ENCODE measurements around the gene ADAMTS14. TPM values are rescaled to one million over a fixed set of nuclear protein-coding genes. Genes with fewer than 3 reads are reported as not detected.
"Not testable (repeated sequence)": the region's sequence is repeated elsewhere in the genome, so short reads cannot be mapped to it uniquely, and the experiment has no call there.

Gene ADAMTS14
- total RNA-seq, 1 experiment from 2014 or later, result 0.91 TPM

- H3K4me3 ChIP-seq (ENCODE audit: low read length), result no peak overlapping the region
- ChIA-PET POLR2A (ENCODE audit: unreplicated experiment) (no interaction called here), CTCF (no interaction called here)
- no peak for DNase-seq
- no peaks in the 10 kb centered on the region for H3K27me3 ChIP-seq (ENCODE audit: low read length)
- H3K9ac ChIP-seq (ENCODE audit: low read length), result no peak overlapping the region
- no peak overlapping the region for H3K27ac ChIP-seq (ENCODE audit: low read length)
- TF ChIP-seq EZH2phosphoT487 (IDR thresholded peaks at IDR 0.05; ENCODE audit: borderline replicate concordance, low read length) (no peak), EZH2 (IDR thresholded peaks at IDR 0.05; ENCODE audit: low read length, unreplicated experiment) (no peak), CTCF (conservative IDR thresholded peaks at IDR 0.05; ENCODE audit: low read depth, low read length) (no peak)
- no peaks in the 10 kb centered on the region for H3K79me2 ChIP-seq (ENCODE audit: low read length)
- no peaks in the 10 kb centered on the region for H3K36me3 ChIP-seq (ENCODE audit: low read depth, low read length)
- H3K4me2 ChIP-seq (ENCODE audit: low read length), result no peak overlapping the region
- H2AFZ ChIP-seq (ENCODE audit: low read length), result no peak overlapping the region
- no peaks in the 10 kb centered on the region for H3K9me2 ChIP-seq (replicated peaks; ENCODE audit: low read length)
- H4K20me1 ChIP-seq (ENCODE audit: low read length), result no peaks in the 10 kb centered on the region
- peaks cover 37% of the 10 kb centered on the region for H3K4me1 ChIP-seq (ENCODE audit: insufficient read depth, low read length)
- H3K9me3 ChIP-seq (ENCODE audit: low read length), result peaks cover 10% of the 10 kb centered on the region
- intact Hi-C loops (cut with micrococcal nuclease), result no loop called here
- ATAC-seq, result no peak
- peaks cover 3% of the 10 kb centered on the region for H3F3A ChIP-seq (ENCODE audit: low read length, unreplicated experiment)
- BruUV-seq (replicated peaks), result no TSS peak
Observed at GRCh38 chr10:70662362-70663220, 9.7 kb upstream of the ADAMTS14 start.

DNA sequence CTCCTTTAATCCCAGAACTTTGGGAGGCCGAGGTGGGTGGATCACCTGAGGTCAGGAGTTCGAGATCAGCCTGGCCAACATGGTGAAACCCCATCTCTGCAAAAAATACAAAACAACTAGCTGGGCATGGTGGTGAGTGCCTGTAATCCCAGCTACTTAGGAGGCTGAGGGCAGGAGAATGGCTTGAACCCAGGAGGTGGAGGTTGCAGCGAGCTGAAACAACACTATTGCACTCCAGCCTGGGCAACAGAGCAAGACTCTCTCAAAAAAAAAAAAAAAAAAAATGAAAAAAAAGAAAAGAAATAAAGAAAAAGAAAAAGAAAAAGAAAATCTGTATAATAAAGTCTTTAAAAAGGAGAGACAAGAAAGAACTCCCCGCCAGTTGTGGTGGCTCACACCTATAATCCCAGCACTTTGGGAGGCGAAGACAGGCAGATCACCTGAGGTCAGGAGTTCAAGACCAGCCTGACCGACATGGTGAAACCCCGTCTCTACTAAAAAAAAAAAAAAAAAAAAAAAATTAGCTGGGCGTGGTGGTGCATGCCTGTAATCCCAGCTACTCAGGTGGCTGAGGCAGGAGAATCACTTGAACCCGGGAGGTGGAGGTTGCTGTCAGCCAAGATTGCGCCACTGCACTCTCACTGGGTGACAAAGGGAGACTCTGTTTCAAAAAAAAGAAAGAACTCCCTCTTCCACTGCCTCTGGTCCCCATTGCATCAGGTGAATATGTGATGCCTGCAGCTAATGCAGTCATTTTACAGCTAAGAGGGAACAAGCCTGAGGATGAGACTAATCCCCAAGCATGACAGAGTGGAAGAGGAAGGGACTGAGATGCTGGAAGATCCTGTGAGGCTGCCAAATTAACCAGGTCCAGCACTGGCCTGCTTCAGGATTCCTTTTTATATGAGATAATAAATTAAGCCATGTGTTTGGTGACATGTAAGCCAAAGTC is 8.6 kb upstream of the ADAMTS14 start:
- CTCF ChIA-PET; intact Hi-C loops (cut with micrococcal nuclease); H2AFZ ChIP-seq (ENCODE audit: low read length); POLR2A ChIA-PET (ENCODE audit: unreplicated experiment); H3K9me3 ChIP-seq (ENCODE audit: low read length); H3K9me2 ChIP-seq (replicated peaks; ENCODE audit: low read length); H3K9ac ChIP-seq (ENCODE audit: low read length); H3K4me3 ChIP-seq (ENCODE audit: low read length); H3K36me3 ChIP-seq (ENCODE audit: low read depth, low read length); H3K79me2 ChIP-seq (ENCODE audit: low read length); BruUV-seq (replicated peaks); H3K27me3 ChIP-seq (ENCODE audit: low read length); H4K20me1 ChIP-seq (ENCODE audit: low read length); ATAC-seq; H3F3A ChIP-seq (ENCODE audit: low read length, unreplicated experiment): not testable (repeated sequence)
- peak overlapping the region; percentile 16 for H3K27ac ChIP-seq (ENCODE audit: low read length)
- peak; percentile 50 for DNase-seq
- peak overlapping the region; percentile 30 for H3K4me2 ChIP-seq (ENCODE audit: low read length)
- peaks cover 36% of the 10 kb centered on the region for H3K4me1 ChIP-seq (ENCODE audit: insufficient read depth, low read length)

GRCh38 chr10:70664702-70665195 is 7.6 kb upstream of the ADAMTS14 start:
- H3K9me2 ChIP-seq (replicated peaks; ENCODE audit: low read length), result no peaks in the 10 kb centered on the region
- H3K79me2 ChIP-seq (ENCODE audit: low read length), result no peaks in the 10 kb centered on the region
- POLR2A ChIA-PET (ENCODE audit: unreplicated experiment), result no interaction called here
- no peaks in the 10 kb centered on the region for H3K36me3 ChIP-seq (ENCODE audit: low read depth, low read length)
- H3F3A ChIP-seq (ENCODE audit: low read length, unreplicated experiment), result no peaks in the 10 kb centered on the region
- no TSS peak for BruUV-seq (replicated peaks)
- H3K4me2 ChIP-seq (ENCODE audit: low read length), result peak overlapping the region; percentile 30
- no peaks in the 10 kb centered on the region for H4K20me1 ChIP-seq (ENCODE audit: low read length)
- intact Hi-C loops (cut with micrococcal nuclease), result no loop called here
- CTCF ChIA-PET, result no interaction called here
- H3K4me3 ChIP-seq (ENCODE audit: low read length), result no peak overlapping the region
- H2AFZ ChIP-seq (ENCODE audit: low read length), result no peak overlapping the region
- H3K4me1 ChIP-seq (ENCODE audit: insufficient read depth, low read length), result peaks cover 32% of the 10 kb centered on the region
- H3K27ac ChIP-seq (ENCODE audit: low read length), result peak overlapping the region; percentile 16
- DNase-seq (peak; percentile 98), ATAC-seq (peak; percentile 85)
- no peaks in the 10 kb centered on the region for H3K9me3 ChIP-seq (ENCODE audit: low read length)
- no peak overlapping the region for H3K9ac ChIP-seq (ENCODE audit: low read length)
- TF ChIP-seq EZH2 (IDR thresholded peaks at IDR 0.05; ENCODE audit: low read length, unreplicated experiment) (no peak), EZH2phosphoT487 (IDR thresholded peaks at IDR 0.05; ENCODE audit: borderline replicate concordance, low read length) (no peak), CTCF (conservative IDR thresholded peaks at IDR 0.05; ENCODE audit: low read depth, low read length) (no peak)
- no peaks in the 10 kb centered on the region for H3K27me3 ChIP-seq (ENCODE audit: low read length)

Data from PC-3 (cell line).